GM12891 (cell line): Measurements from ENCODE around the gene MBNL2.

ENCODE experiments used
- POLR2A ChIP-seq: IDR thresholded peaks from 2 replicates; pipeline ENCODE4 v1.6.1; 2011; ENCODE audit warnings: low read depth, low read length, control low read depth
- POLR2AphosphoS5 ChIP-seq: IDR thresholded peaks from 2 replicates; pipeline ENCODE4 v1.6.1; 2011; ENCODE audit warnings: low read depth, low read length, control low read depth

DNA sequence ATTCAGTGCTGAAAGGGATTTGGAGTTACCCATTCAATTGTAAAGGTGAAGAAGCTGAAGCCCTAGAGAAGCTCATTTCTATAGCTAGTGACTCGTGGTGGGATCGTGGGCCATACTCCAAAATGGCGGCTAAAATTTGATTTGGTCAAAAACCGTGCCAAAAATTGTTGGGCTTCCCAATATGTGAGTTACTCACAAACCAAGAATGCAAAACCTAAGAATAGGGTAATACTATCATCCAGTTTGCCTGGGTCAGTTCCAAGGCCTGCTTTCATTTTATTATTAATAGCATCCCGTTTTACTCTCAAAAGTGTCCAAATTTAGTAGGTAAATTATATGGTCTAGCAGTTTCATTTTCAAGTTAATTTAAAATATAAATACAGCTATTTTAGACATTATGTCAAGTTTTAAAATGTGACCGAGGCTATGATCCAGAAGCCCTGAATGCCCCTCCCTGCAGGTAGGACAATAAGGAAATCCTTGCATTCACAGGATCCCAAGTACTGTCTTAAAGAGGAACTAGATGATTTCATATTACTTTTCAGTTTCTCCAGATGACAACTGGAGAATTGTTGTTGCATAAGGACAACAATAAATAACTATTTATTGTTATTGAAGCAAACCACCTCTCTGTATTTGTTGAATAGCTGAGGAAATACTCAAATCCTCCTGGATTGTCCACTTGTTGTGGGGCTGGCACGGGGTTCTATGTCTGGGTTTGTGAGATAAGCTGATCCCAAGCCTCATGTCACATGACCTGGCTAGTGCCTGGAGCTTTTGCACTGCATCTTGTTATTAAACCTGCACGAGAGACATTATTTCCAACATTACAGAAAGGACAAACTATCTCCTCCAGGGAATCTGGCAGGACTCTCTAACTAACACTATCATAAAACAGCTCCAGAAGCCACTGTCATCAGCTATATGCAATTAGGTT, 200.3 kb downstream of the MBNL2 start:
- TF ChIP-seq POLR2A (no peak), POLR2AphosphoS5 (no peak)
